ENCODE results near the gene IL17RA.

IL17RA gene

GRCh38 chr22:17115945-17116565, 31.3 kb downstream of the IL17RA start:
- DNase-seq (ENCODE audit: low read depth): no peak
- no peak overlapping the region for H3K4me3 ChIP-seq (replicated peaks; ENCODE audit: low read depth, low read length)
- no peak for TF ChIP-seq CTCF (IDR thresholded peaks at IDR 0.05; ENCODE audit: low read length, missing control alignments)

- no peak for DNase-seq (ENCODE audit: low read depth)
- no peak overlapping the region for H3K4me3 ChIP-seq (replicated peaks; ENCODE audit: low read depth, low read length)
- no peak for TF ChIP-seq CTCF (IDR thresholded peaks at IDR 0.05; ENCODE audit: low read length, missing control alignments)
Measured at GRCh38 chr22:17116572-17117330, 32.0 kb downstream of the IL17RA start.

- TF ChIP-seq CTCF (IDR thresholded peaks at IDR 0.05; ENCODE audit: low read length, missing control alignments): no peak
- DNase-seq (ENCODE audit: low read depth): no peak
- no peak overlapping the region for H3K4me3 ChIP-seq (replicated peaks; ENCODE audit: low read depth, low read length)
Measured at GRCh38 chr22:17117400-17117799, 32.6 kb downstream of the IL17RA start.

- no peak overlapping the region for H3K4me3 ChIP-seq (replicated peaks; ENCODE audit: low read depth, low read length)
- no peak for TF ChIP-seq CTCF (IDR thresholded peaks at IDR 0.05; ENCODE audit: low read length, missing control alignments)
- DNase-seq (ENCODE audit: low read depth): no peak
Measured at GRCh38 chr22:17117890-17118289, 33.1 kb downstream of the IL17RA start.

GRCh38 chr22:17118342-17118741, 33.5 kb downstream of the IL17RA start:
- H3K4me3 ChIP-seq (replicated peaks; ENCODE audit: low read depth, low read length): no peak overlapping the region
- no peak for DNase-seq (ENCODE audit: low read depth)
- TF ChIP-seq CTCF (IDR thresholded peaks at IDR 0.05; ENCODE audit: low read length, missing control alignments): no peak

- no peak for DNase-seq (ENCODE audit: low read depth)
- no peak overlapping the region for H3K4me3 ChIP-seq (replicated peaks; ENCODE audit: low read depth, low read length)
- no peak for TF ChIP-seq CTCF (IDR thresholded peaks at IDR 0.05; ENCODE audit: low read length, missing control alignments)
Measured at GRCh38 chr22:17119481-17120202, 34.8 kb downstream of the IL17RA start.

All from fibroblast of pulmonary artery (primary cell).